Measurements from ENCODE around the gene ATP8B3. TPM values are rescaled to one million over a fixed set of nuclear protein-coding genes. Genes with fewer than 3 reads are reported as not detected.

Gene ATP8B3
- total RNA-seq, 1 donor from 2014 or later = 0.69 TPM

DNA sequence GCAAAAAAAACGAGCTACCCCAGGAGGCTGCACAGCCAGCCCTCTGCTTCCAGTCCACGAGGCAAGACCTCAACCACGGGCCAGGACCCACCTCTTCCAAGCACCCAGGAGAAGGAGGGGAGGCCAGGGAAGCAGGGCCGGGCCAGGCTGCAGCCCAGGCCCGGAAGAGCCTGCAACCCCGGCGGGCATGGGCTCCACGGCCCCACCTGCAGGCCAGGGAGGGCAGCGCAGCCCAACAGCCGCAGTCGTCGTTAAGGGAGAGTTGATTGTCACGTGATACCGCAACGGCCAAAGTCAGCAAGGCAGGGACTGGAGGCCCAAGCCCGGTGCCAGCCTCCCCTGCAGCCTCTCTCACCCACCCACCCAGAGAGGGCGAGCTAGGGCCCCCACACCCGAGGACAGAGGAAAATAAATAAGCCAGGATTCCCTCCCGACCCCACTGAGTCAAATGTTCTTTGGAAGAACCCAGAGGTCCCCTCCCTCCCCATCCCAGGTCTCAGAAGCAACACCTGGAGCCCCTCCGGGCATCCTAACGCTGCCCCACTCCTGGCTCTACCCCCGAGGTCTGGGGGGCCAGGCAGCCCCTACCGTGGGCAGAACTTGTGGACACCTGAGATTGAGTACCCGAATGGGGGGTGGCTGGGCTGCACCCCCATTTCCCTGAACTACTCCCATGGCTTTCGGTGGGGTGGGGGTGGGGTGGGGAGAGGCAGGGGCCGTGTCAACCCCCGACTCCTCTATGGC, 41.4 kb upstream of the ATP8B3 start:
- TF ChIP-seq, protein P1, sequence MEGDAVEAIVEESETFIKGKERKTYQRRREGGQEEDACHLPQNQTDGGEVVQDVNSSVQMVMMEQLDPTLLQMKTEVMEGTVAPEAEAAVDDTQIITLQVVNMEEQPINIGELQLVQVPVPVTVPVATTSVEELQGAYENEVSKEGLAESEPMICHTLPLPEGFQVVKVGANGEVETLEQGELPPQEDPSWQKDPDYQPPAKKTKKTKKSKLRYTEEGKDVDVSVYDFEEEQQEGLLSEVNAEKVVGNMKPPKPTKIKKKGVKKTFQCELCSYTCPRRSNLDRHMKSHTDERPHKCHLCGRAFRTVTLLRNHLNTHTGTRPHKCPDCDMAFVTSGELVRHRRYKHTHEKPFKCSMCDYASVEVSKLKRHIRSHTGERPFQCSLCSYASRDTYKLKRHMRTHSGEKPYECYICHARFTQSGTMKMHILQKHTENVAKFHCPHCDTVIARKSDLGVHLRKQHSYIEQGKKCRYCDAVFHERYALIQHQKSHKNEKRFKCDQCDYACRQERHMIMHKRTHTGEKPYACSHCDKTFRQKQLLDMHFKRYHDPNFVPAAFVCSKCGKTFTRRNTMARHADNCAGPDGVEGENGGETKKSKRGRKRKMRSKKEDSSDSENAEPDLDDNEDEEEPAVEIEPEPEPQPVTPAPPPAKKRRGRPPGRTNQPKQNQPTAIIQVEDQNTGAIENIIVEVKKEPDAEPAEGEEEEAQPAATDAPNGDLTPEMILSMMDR (IDR thresholded peaks at IDR 0.05; ENCODE audit: unreplicated experiment) = peak; percentile 90
- H3K36me3 Mint-ChIP-seq (ENCODE audit: low read depth, unreplicated experiment) = peaks cover 5% of the 10 kb centered on the region
- peak; percentile 95 for DNase-seq (ENCODE audit: low spot score)
- H3K4me1 Mint-ChIP-seq (ENCODE audit: unreplicated experiment) = peaks cover 4% of the 10 kb centered on the region
- H3K27me3 Mint-ChIP-seq (ENCODE audit: unreplicated experiment) = peaks cover 25% of the 10 kb centered on the region
- no peaks in the 10 kb centered on the region for H3K9me3 Mint-ChIP-seq (ENCODE audit: unreplicated experiment)
- no peak overlapping the region for H3K27ac Mint-ChIP-seq (ENCODE audit: unreplicated experiment)
- no peak overlapping the region for H3K4me3 Mint-ChIP-seq (ENCODE audit: unreplicated experiment)

DNA sequence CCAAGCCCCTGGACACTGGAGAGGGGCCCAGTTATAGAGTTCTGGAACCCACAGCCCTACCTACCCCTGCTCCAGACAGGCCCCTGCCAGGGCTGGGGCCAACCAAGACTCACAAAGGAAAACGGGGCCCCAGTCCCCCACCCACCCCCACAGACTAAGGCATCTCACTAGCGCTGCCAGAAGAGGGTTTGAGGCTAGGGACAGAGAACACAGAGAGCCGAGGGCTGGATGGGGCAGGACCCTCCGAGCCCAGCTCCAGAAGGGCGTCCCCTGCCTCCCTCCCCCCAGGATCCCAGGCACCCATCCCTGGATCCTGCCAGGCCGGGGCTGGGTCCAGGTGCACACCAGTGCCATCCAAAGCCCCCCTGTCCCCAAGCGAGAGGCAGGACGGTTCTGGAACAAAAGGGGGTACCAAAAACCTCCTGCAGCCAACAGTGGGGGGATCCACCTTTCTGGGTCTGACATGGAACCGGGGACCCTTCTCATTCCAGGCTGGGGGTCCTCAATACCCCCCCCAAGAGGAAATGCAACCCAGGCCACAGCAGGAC, 40.6 kb upstream of the ATP8B3 start:
- Mint-ChIP-seq H3K27ac (ENCODE audit: unreplicated experiment) (no peak overlapping the region), H3K4me3 (ENCODE audit: unreplicated experiment) (no peak overlapping the region), H3K27me3 (ENCODE audit: unreplicated experiment) (peaks cover 27% of the 10 kb centered on the region), H3K36me3 (ENCODE audit: low read depth, unreplicated experiment) (peaks cover 5% of the 10 kb centered on the region), H3K9me3 (ENCODE audit: unreplicated experiment) (no peaks in the 10 kb centered on the region), H3K4me1 (ENCODE audit: unreplicated experiment) (peaks cover 4% of the 10 kb centered on the region)
- peak; percentile 8 for DNase-seq (ENCODE audit: low spot score)
- TF ChIP-seq, protein P1 (IDR thresholded peaks at IDR 0.05; ENCODE audit: unreplicated experiment) = no peak

DNA sequence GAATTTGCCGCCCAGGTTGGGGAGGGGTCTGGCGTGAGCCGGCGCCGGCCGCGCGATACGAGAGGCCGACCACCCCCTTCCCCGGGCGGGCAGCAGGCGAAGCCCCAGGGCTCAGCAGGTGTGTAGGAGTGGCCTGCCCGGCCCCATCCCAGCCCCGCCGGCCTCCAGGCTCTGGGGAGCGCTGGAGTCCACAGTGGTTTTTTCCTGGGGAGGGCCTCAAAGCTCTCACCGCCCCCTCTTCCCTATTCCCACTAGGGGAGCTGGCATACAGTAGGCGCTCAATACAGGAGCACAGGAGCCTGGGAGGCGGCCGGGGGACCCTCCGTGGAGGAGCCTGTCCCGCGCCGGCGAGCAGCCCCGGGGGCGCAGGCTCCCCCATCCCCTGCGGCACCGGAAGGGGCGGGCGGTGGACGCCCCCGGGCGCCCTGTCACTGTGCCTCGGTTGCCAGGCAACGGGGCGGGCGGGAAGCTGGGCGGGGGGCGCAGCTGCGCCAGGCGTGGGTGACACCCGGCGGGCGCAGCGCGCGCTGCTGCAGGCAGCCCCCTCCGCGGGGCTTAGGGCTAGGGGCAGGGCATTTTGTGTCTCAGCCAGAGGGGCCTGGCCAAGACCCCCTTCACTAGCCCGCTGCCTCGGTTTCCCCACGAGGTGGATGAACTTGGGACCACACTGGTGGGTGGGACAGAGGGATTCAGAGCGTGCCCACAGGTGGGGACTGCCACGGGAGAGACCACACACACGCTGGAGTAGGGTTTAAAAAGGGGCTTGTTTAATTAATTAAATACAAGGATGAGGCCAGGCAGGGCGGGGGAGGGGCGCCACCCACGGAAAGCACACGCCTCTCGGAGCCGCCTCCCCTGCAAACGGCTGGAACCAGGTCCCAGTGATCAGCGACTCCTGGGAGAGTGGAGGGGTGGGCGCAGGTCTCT, 39.8 kb upstream of the ATP8B3 start:
- Mint-ChIP-seq H3K4me3 (ENCODE audit: unreplicated experiment) (no peak overlapping the region), H3K27me3 (ENCODE audit: unreplicated experiment) (peaks cover 34% of the 10 kb centered on the region), H3K4me1 (ENCODE audit: unreplicated experiment) (peaks cover 10% of the 10 kb centered on the region), H3K9me3 (ENCODE audit: unreplicated experiment) (no peaks in the 10 kb centered on the region), H3K27ac (ENCODE audit: unreplicated experiment) (no peak overlapping the region), H3K36me3 (ENCODE audit: low read depth, unreplicated experiment) (peaks cover 11% of the 10 kb centered on the region)
- DNase-seq (ENCODE audit: low spot score) = peak; percentile 19
- TF ChIP-seq, protein P1 (IDR thresholded peaks at IDR 0.05; ENCODE audit: unreplicated experiment) = no peak

- DNase-seq (ENCODE audit: low spot score) = no peak
These were observed 39.0 kb upstream of the ATP8B3 start for GRCh38 chr19:1850809-1851653.

More at GRCh38 chr19:1850809-1851653, 39.0 kb upstream of the ATP8B3 start:
- TF ChIP-seq, protein P1 (IDR thresholded peaks at IDR 0.05; ENCODE audit: unreplicated experiment) = no peak
- Mint-ChIP-seq H3K4me3 (ENCODE audit: unreplicated experiment) (no peak overlapping the region), H3K27ac (ENCODE audit: unreplicated experiment) (no peak overlapping the region), H3K9me3 (ENCODE audit: unreplicated experiment) (no peaks in the 10 kb centered on the region), H3K4me1 (ENCODE audit: unreplicated experiment) (peaks cover 11% of the 10 kb centered on the region), H3K36me3 (ENCODE audit: low read depth, unreplicated experiment) (peaks cover 15% of the 10 kb centered on the region), H3K27me3 (ENCODE audit: unreplicated experiment) (peaks cover 38% of the 10 kb centered on the region)
